HepG2 (cell line): ENCODE data around the gene CBFA2T2. TPM values are rescaled to one million over a fixed set of nuclear protein-coding genes. Genes with fewer than 3 reads are reported as not detected.

Experiments used
- ATF7-NPFF ChIP-seq: sonication (generic); formaldehyde crosslinking; IDR thresholded peaks from 2 replicates; pipeline ENCODE4 v1.8.1; 2023; ENCODE audit warnings: mild to moderate bottlenecking, low read depth, missing genetic modification reagents, moderate library complexity
- GPN1 ChIP-seq: sonication (generic); formaldehyde crosslinking; IDR thresholded peaks from 2 replicates; pipeline ENCODE4 v1.5.1; 2020; ENCODE audit warnings: missing genetic modification reagents, borderline replicate concordance
- MAF1 ChIP-seq: sonication (generic); formaldehyde crosslinking; IDR thresholded peaks from 2 replicates; pipeline ENCODE4 v1.5.0; 2020; ENCODE audit warnings: missing genetic modification reagents, borderline replicate concordance
- MAZ ChIP-seq, 2 experiments: sonication (generic) in 1 of 2; formaldehyde crosslinking in 1 of 2; IDR thresholded peaks; 2 replicates each; pipeline versions ENCODE4 v1.5.0 to v1.6.1; 2012 to 2020; ENCODE audit warnings: low read depth in 2 of 2, mild to moderate bottlenecking in 2 of 2, borderline replicate concordance in 1 of 2, improper control_type of control experiment in 1 of 2, low read length in 1 of 2, missing genetic modification reagents in 1 of 2, moderate library complexity in 1 of 2
- NAIF1 ChIP-seq: sonication (generic); formaldehyde crosslinking; IDR thresholded peaks from 2 replicates; pipeline ENCODE4 v1.5.0; 2020; ENCODE audit warnings: mild to moderate bottlenecking, missing genetic modification reagents, borderline replicate concordance
- NR1H2 ChIP-seq: sonication (generic); formaldehyde crosslinking; IDR thresholded peaks from 2 replicates; pipeline ENCODE4 v1.8.1; 2022; ENCODE audit warnings: low read depth, missing genetic modification reagents, borderline replicate concordance
- PCBP1 ChIP-seq: fragments of 200-400 bp; formaldehyde crosslinking; IDR thresholded peaks from 2 replicates; pipeline ENCODE4 v1.6.1; 2017; ENCODE audit warnings: mild to moderate bottlenecking, low read depth, low read length, borderline replicate concordance
- ZNF205 ChIP-seq: IDR thresholded peaks from 2 replicates; pipeline ENCODE4 v1.6.1; 2018; ENCODE audit warnings: missing biosample characterization, missing genetic modification reagents
- ZNF354B ChIP-seq: sonication (generic); formaldehyde crosslinking; IDR thresholded peaks from 2 replicates; pipeline ENCODE4 v1.8.0; 2022; ENCODE audit warnings: mild to moderate bottlenecking, missing genetic modification reagents
- ZNF773 ChIP-seq: sonication (generic); formaldehyde crosslinking; IDR thresholded peaks from 2 replicates; pipeline ENCODE4 v1.4.0; 2020; ENCODE audit warnings: missing genetic modification reagents, borderline replicate concordance
- ZNF788 ChIP-seq: sonication (generic); formaldehyde crosslinking; IDR thresholded peaks from 2 replicates; pipeline ENCODE4 v1.5.0; 2020; ENCODE audit warnings: mild to moderate bottlenecking, missing genetic modification reagents, borderline replicate concordance
- polyA plus RNA-seq, 8 experiments: library from polyadenylated mRNA; depleted of rRNA in 3 of 8; stranded (reverse) in 7 of 8; unstranded in 1 of 8; fragments of >200 nt; fragmentation: Illumina TruSeq in 4 of 8; extraction: Trizol in 4 of 8; gene quantifications; 2 replicates each; pipeline versions ENCODE4 v1.2.1 to v1.2.3, GENCODE V29; 2011 to 2016; ENCODE audit warnings: low read depth in 4 of 8, missing spikeins in 1 of 8, mixed read lengths in 1 of 8; ENCODE audit not compliant: insufficient read depth in 1 of 8
- total RNA-seq, 5 experiments: library from RNA; depleted of rRNA; stranded (reverse); fragments of >200 nt; fragmentation: Illumina TruSeq; extraction: Trizol; gene quantifications; 2 replicates each; pipeline ENCODE4 v1.2.3, GENCODE V29; 2016; ENCODE audit warnings: low read depth in 1 of 5
- TF ChIP-seq, protein P1 (sequence below): sonication (generic); formaldehyde crosslinking; IDR thresholded peaks from 2 replicates; pipeline ENCODE4 v1.8.1; 2022; ENCODE audit warnings: low read depth, mild to moderate bottlenecking, missing genetic modification reagents
- TF ChIP-seq, protein P2 (sequence below): sonication (generic); formaldehyde crosslinking; IDR thresholded peaks from 2 replicates; pipeline ENCODE4 v1.4.0; 2020; ENCODE audit warnings: missing genetic modification reagents, mild to moderate bottlenecking, borderline replicate concordance
- TF ChIP-seq, protein P3 (sequence below): sonication (generic); formaldehyde crosslinking; IDR thresholded peaks from 2 replicates; pipeline ENCODE4 v1.5.0; 2020; ENCODE audit warnings: mild to moderate bottlenecking, missing genetic modification reagents
- TF ChIP-seq, protein P4 (sequence below): sonication (generic); formaldehyde crosslinking; IDR thresholded peaks from 2 replicates; pipeline ENCODE4 v1.8.0; 2022; ENCODE audit warnings: missing genetic modification reagents, mild to moderate bottlenecking, moderate library complexity, borderline replicate concordance

Gene CBFA2T2
- total and polyA plus RNA-seq, 2 of the 13 experiments (the other 11 are each of a cell fraction or from before 2014, with no cell fraction given), result 6.3 to 21.2 TPM

DNA sequence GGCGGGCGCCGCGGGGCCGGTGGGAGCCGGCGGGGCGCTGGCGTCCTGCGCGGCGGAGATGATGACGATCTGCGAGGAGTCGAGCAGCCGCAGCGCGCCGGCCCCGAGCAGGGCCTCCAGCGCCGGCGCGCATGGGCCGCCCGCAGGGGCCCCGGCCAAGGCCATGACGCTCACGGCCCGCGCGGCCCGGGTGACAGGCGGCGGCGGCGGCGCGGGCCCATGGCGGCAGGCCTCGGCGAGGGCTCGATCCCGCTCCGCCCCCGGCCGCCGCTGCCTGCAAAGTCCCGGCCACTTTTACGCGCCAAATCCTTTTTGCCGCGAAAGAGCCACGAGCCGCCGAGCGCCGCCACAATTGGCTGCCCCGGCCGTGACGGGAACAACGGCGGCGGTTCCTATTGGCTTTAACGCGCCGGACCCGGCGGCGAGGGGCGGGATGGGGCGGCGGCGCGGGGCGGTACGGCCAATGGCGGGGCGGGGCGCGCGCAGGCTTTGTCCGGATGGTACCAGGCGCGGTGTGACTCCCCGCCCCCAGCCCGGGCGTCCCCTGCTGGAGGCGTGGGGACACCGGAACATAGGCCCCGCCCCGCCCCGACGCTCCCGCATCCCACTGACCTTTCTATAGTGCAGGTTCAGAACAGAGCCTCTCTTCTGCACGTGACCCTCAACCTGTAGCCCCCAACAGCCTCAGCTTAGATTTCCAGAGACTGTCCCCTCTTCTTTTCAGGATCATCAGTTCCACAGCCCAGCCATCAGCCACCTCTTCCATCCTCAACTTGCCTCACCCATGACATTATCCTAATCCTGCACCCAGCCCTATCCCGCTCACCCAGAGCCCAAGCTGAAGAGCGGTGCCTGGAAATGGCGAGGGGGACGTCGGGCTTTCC, 196.4 kb downstream of the CBFA2T2 start, which contains the start of gene E2F1 (continued):
- TF ChIP-seq, protein P1, sequence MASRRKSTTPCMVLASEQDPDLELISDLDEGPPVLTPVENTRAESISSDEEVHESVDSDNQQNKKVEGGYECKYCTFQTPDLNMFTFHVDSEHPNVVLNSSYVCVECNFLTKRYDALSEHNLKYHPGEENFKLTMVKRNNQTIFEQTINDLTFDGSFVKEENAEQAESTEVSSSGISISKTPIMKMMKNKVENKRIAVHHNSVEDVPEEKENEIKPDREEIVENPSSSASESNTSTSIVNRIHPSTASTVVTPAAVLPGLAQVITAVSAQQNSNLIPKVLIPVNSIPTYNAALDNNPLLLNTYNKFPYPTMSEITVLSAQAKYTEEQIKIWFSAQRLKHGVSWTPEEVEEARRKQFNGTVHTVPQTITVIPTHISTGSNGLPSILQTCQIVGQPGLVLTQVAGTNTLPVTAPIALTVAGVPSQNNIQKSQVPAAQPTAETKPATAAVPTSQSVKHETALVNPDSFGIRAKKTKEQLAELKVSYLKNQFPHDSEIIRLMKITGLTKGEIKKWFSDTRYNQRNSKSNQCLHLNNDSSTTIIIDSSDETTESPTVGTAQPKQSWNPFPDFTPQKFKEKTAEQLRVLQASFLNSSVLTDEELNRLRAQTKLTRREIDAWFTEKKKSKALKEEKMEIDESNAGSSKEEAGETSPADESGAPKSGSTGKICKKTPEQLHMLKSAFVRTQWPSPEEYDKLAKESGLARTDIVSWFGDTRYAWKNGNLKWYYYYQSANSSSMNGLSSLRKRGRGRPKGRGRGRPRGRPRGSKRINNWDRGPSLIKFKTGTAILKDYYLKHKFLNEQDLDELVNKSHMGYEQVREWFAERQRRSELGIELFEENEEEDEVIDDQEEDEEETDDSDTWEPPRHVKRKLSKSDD (CRISPR knock-in tag), result peak; percentile 76
- TF ChIP-seq GPN1 (no peak; the same call in 1 of the 2 replicates), NR1H2 (peak; percentile 55; the same call in 1 of the 2 replicates), PCBP1 (no peak), MAZ (IDR thresholded peaks at IDR 0.05; ENCODE audit: borderline replicate concordance, low read depth, low read length) (peak; percentile 75), MAZ (CRISPR knock-in tag; IDR thresholded peaks at IDR 0.05; ENCODE audit: low read depth) (peak; percentile 71; the same call in 1 of the 2 replicates), ZNF205 (peak; percentile 76; the same call in 1 of the 2 replicates), ZNF354B (CRISPR knock-in tag) (0 out of 2 replicates have a peak, but pooled peaks have one; percentile 48), MAF1 (CRISPR knock-in tag) (0 out of 2 replicates have a peak, but pooled peaks have one; percentile 48), ZNF788 (CRISPR knock-in tag) (peak; percentile 89; the same call in 1 of the 2 replicates), ZNF773 (CRISPR knock-in tag) (peak; percentile 86; the same call in 1 of the 2 replicates), NAIF1 (no peak), ATF7-NPFF (peak; percentile 98)
- TF ChIP-seq, protein P2, sequence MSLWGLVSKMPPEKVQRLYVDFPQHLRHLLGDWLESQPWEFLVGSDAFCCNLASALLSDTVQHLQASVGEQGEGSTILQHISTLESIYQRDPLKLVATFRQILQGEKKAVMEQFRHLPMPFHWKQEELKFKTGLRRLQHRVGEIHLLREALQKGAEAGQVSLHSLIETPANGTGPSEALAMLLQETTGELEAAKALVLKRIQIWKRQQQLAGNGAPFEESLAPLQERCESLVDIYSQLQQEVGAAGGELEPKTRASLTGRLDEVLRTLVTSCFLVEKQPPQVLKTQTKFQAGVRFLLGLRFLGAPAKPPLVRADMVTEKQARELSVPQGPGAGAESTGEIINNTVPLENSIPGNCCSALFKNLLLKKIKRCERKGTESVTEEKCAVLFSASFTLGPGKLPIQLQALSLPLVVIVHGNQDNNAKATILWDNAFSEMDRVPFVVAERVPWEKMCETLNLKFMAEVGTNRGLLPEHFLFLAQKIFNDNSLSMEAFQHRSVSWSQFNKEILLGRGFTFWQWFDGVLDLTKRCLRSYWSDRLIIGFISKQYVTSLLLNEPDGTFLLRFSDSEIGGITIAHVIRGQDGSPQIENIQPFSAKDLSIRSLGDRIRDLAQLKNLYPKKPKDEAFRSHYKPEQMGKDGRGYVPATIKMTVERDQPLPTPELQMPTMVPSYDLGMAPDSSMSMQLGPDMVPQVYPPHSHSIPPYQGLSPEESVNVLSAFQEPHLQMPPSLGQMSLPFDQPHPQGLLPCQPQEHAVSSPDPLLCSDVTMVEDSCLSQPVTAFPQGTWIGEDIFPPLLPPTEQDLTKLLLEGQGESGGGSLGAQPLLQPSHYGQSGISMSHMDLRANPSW (CRISPR knock-in tag), result peak; percentile 53; the same call in 1 of the 2 replicates
- TF ChIP-seq, protein P3, sequence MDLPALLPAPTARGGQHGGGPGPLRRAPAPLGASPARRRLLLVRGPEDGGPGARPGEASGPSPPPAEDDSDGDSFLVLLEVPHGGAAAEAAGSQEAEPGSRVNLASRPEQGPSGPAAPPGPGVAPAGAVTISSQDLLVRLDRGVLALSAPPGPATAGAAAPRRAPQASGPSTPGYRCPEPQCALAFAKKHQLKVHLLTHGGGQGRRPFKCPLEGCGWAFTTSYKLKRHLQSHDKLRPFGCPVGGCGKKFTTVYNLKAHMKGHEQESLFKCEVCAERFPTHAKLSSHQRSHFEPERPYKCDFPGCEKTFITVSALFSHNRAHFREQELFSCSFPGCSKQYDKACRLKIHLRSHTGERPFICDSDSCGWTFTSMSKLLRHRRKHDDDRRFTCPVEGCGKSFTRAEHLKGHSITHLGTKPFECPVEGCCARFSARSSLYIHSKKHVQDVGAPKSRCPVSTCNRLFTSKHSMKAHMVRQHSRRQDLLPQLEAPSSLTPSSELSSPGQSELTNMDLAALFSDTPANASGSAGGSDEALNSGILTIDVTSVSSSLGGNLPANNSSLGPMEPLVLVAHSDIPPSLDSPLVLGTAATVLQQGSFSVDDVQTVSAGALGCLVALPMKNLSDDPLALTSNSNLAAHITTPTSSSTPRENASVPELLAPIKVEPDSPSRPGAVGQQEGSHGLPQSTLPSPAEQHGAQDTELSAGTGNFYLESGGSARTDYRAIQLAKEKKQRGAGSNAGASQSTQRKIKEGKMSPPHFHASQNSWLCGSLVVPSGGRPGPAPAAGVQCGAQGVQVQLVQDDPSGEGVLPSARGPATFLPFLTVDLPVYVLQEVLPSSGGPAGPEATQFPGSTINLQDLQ (CRISPR knock-in tag), result no peak; the same call in 1 of the 2 replicates
- TF ChIP-seq, protein P4, sequence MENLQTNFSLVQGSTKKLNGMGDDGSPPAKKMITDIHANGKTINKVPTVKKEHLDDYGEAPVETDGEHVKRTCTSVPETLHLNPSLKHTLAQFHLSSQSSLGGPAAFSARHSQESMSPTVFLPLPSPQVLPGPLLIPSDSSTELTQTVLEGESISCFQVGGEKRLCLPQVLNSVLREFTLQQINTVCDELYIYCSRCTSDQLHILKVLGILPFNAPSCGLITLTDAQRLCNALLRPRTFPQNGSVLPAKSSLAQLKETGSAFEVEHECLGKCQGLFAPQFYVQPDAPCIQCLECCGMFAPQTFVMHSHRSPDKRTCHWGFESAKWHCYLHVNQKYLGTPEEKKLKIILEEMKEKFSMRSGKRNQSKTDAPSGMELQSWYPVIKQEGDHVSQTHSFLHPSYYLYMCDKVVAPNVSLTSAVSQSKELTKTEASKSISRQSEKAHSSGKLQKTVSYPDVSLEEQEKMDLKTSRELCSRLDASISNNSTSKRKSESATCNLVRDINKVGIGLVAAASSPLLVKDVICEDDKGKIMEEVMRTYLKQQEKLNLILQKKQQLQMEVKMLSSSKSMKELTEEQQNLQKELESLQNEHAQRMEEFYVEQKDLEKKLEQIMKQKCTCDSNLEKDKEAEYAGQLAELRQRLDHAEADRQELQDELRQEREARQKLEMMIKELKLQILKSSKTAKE (CRISPR knock-in tag), result peak; percentile 52; the same call in 1 of the 2 replicates
